G401.6 (cell line): ENCODE data around the gene BNIPL.

Source experiments
- FAIRE-seq: peaks from 2 replicates; lab custom pipeline; 2012; peaks lifted over from hg19 to GRCh38; lab: Jason Lieb, UNC

BNIPL gene, protein sequence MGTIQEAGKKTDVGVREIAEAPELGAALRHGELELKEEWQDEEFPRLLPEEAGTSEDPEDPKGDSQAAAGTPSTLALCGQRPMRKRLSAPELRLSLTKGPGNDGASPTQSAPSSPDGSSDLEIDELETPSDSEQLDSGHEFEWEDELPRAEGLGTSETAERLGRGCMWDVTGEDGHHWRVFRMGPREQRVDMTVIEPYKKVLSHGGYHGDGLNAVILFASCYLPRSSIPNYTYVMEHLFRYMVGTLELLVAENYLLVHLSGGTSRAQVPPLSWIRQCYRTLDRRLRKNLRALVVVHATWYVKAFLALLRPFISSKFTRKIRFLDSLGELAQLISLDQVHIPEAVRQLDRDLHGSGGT

DNA sequence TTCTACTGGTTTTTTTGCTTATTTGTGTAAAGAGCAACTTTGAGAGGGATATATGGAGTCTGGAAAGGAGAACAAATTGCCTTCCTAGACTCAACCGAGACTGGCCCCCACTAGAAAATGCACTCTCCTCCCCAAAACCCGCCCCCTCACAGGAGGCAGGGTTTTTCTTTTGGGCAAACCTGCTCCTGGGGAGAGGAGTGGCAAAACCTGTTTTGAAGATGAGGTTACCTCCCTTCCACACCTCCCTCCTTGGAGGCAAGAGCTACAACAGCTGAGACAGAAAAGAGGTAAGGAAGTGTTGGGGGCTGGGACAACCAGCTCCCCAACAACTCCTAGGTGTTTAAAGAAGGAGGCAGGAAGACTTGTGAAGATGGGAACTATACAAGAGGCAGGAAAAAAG, at the start of gene BNIPL:
TSS of gene BNIPL (plus strand) at position 231 of the 400 bp plus-strand sequence. CDS start at position 371, 140 bp downstream.
- no peak for FAIRE-seq

DNA sequence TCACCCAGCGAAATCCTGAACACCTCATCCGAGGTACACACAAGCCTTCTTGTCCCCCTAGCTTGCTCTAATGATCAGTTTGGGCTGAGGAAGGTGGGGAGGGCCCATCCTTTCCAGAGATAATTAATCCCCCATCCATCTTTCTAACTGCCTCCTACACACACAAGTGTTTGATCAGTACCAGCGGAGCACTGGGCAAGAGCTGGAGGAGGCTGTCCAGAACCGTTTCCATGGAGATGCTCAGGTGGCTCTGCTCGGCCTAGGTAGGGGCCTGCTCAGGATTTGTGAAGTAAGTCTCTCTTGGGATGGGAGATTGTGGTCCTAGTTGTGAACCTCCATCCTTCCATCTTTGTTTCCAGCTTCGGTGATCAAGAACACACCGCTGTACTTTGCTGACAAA, 48.5 kb upstream of the BNIPL start:
- no peak for FAIRE-seq

DNA sequence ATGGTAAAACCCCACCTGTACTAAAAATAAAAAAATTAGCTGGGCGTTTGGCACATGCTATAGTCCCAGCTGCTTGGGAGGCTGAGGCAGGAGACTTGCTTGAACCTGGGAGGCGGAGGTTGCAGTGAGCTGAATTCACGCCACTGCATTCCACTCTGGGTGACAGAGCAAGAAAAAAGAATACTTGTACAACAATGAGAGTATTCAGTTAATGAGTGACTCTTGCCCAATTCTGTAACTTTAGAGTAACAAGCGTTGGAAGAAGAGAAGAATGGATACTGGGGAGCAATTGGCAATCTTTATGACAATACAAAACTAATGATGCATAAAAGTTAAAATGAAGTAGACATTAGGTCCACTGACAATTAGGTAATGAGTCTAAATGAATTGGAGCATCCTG, 43.8 kb upstream of the BNIPL start:
- FAIRE-seq = no peak

DNA sequence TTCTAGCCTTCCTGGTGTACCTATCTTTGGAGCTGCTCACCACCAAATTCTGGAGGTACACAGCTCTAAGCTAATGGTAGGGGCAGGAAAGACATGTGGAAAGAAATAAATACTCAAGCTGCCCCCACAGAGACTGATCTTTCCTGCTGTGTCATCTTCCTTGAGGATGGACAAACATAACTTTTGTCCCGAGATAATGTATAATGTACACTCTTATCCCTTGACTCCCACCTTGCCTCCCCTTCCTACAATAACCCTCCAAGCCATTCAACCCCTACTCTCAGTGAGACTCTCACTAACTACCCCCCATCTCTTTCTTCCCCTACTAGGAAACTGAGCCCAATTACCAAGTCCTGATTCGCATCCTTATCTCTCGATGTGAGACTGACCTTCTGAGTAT, 42.1 kb upstream of the BNIPL start:
- FAIRE-seq = no peak

DNA sequence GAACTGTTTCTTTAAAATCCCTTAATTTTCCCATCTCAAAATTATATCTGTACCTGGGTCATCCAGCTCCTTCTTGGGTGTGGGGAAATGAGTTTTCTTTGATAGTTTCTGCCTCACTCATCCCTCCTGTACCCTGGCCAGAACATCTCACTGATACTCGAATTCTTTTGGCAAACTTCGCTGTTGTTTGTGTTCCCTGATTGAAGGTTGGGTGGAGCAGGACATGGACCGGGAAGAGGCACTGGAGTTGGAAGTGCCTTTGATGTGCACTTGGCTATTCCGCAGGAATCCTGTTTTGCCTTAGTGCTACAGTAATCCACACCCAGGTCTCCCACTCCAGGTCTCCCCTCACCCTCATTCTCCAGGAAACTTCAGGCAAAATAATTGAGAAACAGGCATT, 40.9 kb upstream of the BNIPL start:
- FAIRE-seq = no peak

DNA sequence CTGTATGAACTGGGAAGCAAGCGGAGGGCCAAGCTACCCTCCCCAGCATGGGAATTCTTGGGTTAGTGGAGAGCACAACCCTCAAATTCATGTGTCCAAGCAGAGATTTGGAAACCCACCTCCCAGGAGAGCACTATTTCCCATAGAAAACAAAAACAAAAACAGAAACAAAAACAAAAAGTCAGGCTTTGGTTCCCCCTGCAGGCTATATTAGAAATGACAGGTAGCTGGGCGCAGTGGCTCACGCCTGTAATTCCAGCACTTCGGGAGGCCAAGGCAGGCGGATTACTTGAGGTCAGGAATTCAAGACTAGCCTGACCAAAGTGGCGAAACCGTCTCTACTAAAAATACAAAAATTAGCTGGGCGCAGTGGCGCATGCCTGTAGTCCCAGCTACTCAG, 40.5 kb upstream of the BNIPL start:
- FAIRE-seq = peak; percentile 36

DNA sequence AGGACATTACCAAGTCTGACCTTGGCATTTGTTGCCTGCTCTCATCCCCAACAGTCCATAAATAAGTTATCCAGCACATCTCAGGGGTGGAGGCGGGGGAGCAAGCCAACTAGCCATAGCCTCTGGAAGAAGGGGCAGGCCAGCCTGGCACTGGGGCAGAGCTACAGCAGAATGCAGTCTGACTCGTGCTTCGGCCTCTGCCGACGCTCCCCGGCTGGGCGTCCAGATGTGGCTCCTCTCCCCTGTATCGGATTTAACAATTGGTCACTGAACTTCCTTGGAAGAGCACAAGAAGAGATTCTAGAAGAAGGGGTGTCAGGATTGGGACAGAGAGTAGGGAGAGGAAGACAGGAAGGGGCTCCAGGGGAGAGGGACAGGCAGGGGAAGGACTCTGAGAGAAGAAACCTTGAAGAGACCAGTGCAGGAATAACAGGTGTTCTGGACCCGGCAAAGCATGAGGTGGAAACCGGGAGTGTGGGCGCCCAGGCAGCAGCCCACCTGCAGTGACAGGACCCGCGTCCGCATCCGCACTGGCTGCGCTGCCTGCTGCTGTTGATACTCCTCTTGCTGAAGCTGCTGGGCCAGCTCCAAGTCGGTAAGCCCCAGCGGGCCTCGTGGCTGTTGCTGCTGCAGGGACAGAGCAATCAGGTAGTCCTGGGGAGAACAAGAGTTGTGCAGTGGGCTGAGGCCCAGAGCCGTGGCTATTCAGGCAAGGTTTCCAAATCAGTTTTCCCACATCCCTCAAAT, 39.1 kb upstream of the BNIPL start:
- no peak for FAIRE-seq

DNA sequence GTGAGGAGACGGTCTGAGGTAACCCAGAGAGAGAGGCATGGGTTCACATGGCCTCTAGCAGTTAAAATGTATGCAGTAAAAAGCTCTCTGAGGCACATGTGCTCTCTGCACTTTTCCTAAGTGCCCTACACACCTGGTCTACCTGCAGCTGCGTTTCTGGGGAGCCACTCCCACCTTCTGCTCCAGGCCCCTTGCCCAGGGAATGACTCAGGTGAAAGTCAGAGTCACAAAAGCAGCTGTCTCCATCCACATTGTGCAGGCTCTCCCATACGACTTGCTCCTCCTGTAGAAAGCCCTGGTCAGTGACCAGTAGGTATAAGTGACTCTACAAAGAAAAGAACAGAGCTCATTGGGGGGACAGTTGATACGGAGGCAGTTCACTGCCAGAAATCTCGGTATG, 38.4 kb upstream of the BNIPL start:
- no peak for FAIRE-seq

DNA sequence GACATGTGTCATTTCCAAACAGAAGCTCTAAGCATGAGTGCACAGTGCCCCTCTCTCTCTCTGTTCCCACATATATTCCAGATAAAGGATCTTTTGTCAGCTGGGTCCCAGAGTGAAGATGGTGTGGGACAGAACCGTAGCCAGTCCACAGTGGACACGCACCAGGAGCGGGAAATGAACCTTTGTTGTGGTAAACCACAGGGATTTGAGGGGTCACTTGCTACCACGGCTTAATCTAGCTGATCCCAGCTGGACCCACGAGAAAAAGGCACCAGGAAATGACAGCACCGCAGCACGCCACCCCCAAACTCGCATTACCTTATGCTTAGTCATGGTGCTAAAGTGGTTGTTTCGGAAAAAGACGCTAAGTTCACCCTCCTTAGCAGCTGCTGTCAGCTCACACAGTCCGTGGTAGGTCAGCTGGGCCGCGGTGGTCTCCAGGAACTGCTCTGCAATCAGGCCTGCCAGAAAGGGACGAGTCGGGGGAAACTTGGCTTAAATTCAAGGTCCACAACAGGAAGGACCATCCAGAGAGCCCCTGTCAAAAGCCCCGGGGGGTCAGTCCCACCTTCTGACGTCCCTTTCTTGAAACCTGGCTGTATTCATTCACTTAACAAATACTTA, 37.2 kb upstream of the BNIPL start:
- no peak for FAIRE-seq

DNA sequence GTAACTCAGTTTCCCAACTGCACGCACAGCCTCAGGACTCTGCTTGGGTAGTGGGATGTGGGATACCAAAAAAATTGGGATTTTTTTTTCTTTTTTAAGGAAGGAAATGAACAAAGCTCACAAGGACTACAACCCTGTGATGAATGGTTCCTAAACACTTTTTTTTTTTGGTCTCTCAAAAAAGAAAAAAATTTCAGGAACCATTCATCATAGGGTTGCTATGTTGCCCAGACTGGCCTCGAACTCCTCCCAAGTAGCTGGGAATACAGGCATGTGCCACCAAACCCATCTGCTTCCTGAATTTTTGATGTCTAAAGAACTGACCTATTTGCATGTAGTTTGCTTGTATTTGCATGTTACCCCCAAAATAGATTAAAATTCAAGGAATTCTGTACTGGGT, 36.5 kb upstream of the BNIPL start:
- no peak for FAIRE-seq

DNA sequence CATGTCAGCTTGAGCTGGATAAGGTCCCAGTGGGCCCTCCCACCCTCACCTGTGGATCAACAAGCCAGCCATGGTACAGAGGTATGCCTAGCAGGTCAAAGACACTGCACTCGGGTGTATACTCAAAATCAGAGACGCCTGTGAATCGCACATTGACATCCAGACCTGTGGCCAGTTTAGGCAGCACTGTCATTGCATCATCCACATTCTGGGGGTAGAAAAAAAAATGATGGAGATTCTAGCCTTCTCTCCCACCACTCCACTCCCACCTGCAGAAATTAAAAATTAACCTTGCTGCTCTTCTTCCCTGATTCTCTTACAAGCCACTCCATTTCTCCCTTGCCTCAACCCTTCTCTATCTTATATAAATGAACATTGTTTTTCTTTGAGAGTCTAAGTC, 36.0 kb upstream of the BNIPL start:
- FAIRE-seq = no peak

DNA sequence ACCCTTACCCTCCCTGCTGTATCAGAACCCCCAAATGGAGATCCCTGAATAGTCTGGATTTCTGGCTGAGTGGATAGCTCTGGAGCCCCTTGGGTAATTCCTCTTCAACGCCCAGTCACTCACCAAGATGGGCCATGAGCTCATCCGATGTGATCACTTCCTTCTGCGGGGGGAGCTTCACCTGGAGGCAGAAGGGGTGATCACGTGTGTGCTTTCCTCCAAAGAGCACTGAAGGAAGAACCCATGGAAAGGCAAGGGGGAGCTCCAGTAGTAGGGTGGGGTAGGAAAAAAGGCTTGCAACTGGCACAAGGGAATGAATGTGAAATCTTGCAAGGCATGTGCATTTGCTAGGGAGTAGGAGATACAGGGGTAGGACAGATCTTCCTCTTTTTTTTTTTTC, 34.8 kb upstream of the BNIPL start:
- no peak for FAIRE-seq

DNA sequence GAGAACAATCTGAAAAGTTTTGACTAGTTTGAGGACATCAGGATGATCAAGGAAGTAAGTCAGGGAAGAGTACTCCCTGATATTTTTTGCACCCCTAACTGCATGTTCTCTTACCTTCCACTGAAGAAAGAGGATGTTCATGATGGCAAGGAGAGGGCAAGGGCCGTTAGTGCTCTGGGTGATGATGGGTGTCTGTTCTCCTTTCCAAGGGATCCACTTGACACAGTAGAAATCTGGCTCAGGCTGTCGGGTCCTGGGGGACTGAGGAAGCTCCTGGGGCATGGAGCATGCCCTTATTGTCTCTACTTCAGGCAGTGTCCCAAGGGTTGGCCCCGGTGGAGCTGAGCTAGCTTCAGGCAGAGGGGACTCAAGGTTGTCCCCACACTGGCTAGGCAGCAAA, 34.3 kb upstream of the BNIPL start:
- FAIRE-seq = no peak

DNA sequence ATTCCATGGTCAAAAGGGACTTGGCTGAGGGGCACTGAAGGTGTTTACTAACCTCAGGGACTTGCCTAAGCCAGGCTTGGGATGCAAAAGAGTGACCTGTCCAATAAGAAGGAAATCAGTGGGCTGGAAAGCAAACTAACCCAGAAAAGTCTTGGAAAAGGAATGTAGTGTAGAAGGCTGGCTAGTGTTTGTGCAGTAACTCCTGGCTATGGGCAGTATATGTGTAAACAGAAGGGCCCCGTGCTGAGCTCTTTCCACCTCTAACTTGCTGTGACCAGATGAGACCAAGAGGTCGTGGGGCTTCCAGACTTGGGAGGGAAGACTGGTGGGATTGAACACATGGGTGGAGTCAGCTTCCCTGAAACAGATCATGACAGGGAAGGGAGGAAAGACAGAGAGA, 33.8 kb upstream of the BNIPL start:
- no peak for FAIRE-seq

DNA sequence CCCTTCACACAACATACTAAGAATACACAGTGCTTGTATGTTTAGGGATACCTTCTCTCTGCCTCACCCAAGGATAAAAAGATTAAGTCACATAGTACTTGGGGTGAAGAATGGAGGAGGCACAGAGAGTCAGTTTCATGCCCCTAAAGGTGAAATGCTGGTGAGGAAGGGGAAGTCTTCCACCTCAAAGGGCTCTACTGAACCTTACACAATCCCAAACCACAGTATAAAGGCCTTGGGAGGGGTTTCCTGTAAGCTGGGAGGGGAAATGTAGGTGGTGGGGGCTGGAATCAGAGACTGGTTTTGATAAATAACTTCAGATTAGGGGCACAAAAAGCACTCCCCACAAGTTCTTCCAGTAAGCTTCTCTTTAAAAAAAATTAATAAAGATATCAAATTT, 33.2 kb upstream of the BNIPL start:
- no peak for FAIRE-seq

DNA sequence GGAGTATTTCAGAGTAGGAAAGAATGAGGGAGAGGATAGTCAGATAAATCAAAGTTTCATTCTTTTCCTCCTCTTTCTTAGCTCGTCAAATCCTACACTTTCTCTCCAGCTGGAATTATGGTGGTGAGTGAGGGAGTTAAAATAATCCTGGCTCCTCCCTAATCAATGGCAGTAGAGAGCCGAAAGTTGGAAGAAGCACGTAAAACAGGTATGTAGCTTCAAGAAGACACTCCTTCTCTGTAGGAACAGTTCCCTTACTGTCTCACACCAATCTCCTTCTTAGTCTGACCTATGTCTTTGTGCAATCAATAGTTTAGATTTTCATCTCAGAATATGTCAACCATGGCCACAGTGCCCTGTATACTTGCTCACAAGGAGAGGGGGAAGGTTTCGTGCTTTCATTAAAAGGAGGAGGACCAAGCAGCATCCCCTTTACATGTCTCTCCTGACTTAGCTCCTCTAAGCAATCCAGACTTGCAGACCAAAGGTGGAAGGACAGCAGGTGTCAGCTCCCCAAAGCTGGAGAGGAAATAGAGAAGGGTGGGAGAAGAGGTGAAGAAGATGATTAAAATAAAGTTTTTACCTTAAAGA, 30.6 kb upstream of the BNIPL start:
- no peak for FAIRE-seq

DNA sequence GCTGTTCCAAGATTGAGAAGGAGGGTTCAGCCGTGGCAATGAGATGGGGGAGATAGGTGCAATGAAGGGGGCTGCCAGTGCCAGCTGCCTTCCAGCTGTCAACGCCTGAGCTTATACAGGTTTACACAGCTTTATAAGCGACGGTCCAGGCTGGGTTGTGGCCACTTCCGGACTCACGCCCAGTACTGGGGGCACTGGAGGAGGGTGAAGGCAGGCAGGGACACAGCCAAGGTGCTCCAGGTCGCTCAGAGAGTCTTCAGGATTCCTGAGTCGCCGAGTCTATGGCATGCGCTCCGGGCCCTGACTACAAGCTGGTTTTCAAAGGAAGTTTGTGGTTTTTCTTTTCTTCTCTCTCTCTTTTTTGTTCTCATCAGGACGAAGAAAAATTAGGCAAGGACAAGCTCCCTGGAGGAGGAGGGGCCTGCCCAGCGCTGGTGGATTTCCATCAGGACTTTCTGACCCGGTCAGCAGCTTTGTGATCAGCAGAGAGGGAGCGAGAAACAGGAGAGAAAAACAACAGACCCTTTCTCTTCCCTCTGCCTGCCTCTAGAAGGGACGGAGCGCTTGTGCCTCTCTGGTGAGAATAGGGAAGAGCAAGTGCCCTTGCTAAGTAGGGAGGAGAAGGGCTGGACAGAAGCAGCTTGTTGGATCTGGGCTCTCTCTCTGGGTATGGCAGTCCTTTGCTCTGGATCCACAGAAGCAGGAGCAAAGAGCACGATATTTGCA, 29.9 kb upstream of the BNIPL start, which contains the start of gene MINDY1:
TSS of gene MINDY1 (minus strand) at position 576 of the 726 bp plus-strand sequence. CDS start 4,285 bp downstream, outside the sequence.
- FAIRE-seq = peak; percentile 86

DNA sequence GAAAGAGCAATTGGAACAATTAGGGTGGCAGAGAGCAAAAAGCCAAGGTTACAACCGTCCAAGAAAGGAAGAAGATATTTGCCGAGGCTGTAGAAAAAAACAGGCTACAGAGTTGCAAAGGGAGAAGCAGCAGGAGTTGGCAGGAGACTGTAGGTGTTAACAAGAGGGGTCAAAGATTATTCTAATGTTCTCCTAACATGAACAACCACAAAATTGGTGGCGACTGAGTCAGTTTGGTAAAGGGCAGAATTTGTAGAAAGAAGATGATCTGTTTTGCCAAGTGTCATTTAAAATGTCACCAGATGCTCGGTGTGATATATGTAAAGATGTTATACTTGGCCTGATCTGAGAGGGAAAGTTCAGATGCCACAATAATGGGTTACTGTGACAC, 28.5 kb upstream of the BNIPL start:
- FAIRE-seq = no peak

DNA sequence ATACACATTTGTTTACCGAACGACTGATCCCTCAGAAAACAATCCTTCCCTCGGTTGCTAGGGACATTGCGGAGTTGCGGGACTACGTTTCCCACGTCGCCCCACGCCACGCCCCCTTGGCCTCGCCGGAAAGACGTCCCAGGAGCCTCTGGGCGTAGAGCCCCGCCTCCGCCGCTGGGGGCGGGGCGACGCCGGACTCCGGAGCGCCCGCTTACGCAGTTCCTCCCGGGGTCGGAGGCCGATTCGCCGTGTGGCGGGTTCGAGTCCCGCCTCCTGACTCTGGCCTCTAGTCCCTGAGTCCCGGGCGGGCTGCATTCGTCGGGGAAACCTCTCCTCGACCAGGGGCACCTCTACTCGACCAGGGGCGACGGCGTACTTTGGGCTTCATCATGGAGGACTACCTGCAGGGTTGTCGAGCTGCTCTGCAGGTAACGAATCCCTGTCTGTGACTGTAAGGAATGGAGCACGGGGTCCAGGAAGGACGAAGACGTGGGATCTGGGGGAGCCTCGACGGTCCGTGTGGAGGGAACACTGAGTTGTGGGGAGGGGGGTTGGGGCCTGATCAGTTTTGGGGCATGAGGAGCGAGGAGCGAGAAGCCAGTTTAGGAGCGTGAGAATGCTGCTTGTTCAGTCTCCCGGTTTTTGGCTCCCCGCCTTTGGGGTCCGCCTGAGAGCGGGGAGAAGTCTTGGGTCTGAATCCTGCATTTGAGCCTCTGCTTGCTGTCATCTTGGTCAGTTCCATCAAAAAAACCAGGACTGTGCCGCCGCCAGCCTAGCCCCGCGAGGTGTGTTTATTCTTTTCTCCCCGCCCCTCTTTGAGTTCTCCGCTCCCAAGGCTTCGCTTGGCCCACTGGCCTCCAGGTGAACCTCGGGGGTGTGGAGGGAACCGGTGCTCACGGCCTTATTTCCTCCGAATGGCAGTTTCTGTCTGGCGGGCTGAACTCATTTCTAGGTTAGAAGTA, 27.9 kb upstream of the BNIPL start, which contains the start of gene PRUNE1:
TSS of gene PRUNE1 (plus strand) at position 206 of the 962 bp plus-strand sequence. CDS start at position 390, 184 bp downstream.
- peak; percentile 94 for FAIRE-seq

DNA sequence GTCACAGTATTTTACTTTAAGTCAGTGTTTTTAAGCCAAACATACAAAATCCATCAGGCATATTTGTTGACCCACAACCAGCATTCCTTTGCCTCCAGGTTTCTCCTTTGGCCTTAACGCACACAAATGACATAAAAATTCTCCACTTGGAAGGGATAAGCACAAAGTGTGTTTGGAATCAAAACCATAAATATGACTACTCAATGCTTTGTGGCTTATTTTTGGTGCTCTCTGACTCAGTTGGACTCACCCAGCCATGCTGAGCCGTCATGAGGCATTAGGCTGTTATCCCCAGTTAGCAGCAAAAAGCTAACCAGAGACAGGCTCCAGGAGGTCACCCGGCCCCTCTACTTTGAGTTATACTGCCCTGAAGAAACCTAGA, 27.2 kb upstream of the BNIPL start:
- no peak for FAIRE-seq
